ENCODE data around the gene RALGAPB.

RALGAPB gene

DNA sequence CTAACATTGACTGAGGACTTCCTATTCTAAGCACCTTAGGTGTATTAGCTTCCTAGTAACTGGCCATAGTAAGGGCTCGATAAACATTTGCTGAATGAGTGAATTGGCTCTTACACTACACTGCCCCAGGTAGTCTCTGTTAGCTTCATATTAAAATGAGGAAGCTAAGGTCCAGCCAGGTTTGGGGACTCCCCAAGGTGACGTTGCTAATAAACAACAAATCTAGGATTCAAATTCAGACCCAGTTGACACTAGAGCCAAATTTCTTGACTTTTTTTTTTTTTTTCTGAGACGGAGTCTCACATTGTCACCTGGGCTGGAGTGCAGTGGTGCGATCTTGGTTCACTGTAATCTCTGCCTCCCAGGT is 145.2 kb downstream of the RALGAPB start:
- no peak for DNase-seq

DNA sequence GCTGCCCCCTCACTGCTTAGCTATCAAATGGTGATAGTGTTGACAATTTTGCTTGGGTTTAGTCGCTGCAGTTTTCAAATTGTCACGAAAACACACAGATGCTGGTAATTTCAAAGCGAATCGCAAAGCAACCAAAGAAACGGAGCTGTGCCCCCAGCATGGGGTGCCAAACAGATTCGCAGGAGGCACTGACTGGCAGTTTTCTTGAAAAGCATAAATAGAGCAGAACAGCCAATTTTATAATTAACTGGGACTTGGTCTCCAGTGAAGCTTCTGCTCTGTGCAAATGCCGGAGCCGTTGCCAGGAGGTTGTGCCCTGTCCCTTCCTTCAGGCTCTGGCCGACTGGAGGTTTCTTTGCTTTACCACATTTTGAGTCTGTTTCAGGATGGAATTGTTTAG is 147.8 kb downstream of the RALGAPB start:
- DNase-seq, result no peak

DNA sequence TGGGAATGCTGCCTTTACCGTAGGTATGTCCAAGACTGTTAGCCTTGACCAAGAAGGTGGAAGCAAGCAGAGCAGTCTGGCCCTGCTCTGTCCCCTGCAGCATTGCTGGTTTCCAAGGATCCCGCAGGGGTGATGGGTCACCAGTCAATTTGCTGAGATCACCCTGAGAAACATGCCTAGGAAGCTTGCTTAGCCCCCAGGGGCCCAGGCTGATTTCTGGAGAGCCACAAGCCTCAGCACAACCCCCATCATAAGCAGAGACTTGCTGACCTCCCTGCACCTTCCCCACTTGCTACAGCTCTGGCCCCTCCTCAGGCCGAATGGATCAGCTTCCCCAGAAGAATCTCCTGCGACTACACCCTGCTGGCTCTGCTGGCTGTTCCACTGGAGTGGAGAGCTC is 150.4 kb downstream of the RALGAPB start:
- DNase-seq, result no peak

DNA sequence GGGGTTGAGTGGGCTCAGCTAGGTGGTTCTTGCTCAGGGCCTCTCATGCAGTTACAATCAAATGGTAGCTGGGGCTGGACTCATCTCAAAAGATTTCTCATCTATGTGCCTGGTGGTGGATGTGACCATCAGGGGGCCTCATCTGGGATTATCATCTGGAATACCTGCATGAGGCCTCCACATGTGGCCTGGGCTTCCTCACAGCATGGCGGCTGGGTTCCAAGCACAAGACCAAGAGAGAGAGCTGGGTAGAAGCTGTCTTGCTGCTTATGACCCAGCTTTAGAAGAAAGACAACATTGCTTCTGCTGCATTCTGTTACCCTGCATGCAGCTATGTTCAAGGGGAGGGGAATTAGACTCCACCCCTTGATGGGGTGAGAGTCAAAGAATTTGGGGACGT is 151.4 kb downstream of the RALGAPB start:
- no peak for DNase-seq

DNA sequence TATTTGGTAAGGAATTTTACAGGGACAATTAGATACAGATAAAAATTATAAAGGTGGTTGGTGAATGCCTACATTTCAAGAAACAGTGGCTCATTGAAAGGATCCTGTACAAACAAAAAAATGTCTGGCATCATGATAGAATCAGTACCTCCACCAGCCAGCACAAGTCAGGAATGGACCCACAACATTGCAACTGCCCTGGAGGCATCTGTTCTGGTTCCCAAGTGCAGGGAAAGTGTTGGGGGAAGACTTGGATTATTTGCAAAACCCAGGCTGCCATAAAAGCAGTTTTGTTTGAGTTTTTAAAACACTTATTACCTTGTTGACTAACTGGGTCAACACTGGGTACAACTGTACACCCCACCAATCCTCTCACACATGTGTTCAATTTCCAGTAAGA is 153.3 kb downstream of the RALGAPB start:
- no peak for DNase-seq

DNA sequence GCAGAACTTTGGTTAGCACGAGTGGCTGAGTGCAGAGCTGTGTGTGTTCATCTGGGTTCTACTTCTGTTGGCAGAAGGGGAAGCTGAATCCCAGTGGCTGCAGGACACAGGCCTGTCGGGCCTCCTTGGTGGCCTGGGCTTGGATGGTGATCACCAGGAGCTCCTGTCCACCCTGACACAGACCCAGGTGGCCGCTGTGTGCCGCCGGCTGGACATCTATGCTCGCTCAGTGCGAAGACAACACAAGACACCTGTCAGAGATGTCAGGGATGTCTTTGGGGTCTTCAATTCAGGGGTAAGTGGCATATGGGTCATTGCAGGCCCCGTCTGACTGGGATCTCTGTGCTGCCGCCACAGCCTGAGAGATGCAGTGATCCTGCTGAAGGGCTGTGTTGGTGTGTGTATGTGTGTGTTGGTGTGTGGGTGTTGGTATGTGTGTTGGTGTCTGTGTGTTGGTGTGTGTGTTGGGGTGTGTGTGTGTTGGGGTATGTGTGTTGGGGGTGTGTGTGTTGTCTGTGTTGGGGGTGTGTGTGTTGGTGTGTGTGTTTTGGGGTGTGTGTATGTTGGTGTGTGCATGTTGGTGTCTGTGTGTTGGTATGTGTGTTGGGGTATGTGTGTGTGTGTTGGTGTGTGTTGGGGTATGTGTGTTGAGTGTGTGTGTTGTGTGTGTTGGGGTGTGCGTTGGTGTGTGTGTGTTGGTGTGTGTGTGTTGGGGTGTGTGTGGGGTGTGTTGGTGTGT is 154.4 kb downstream of the RALGAPB start:
- no peak for DNase-seq
